Measurements from ENCODE around the gene ZGLP1. TPM values are rescaled to one million over a fixed set of nuclear protein-coding genes. Genes with fewer than 3 reads are reported as not detected.

The ZGLP1 gene
- total and polyA plus RNA-seq, 2 of the 13 experiments (the other 11 are each of a cell fraction or from before 2014, with no cell fraction given): 2.4 to 3.0 TPM

GRCh38 chr19:10292206-10292788 lies 17.3 kb downstream of the ZGLP1 start:
- DNase-seq (ENCODE audit: low spot score): peak; percentile 27
- H3K79me2 ChIP-seq (ENCODE audit: insufficient read depth, low read length): no peaks in the 10 kb centered on the region
- H2AFZ ChIP-seq (ENCODE audit: low read length): no peak overlapping the region
- peaks cover 64% of the 10 kb centered on the region for H3K4me1 ChIP-seq (ENCODE audit: insufficient read depth, low read length)
- no peak overlapping the region for H3K27ac ChIP-seq (ENCODE audit: extremely low read length, insufficient read depth, low read length)
- FAIRE-seq: no peak
- intact Hi-C loops (cut with micrococcal nuclease; ENCODE audit: unreplicated experiment): loop anchor here (2.0 kb wide), 1 partner anchor 41 kb away; the partner anchor contains the start of gene RAVER1
- no peaks in the 10 kb centered on the region for H4K20me1 ChIP-seq (ENCODE audit: insufficient read depth, low read length)
- H3K4me2 ChIP-seq (ENCODE audit: low read depth, low read length): peak overlapping the region; percentile 97
- CTCF ChIA-PET (ENCODE audit: low intra/inter-chr PET ratio, low total read pairs): no interaction called here
- no peaks in the 10 kb centered on the region for H3K36me3 ChIP-seq (replicated peaks in 1 of 2; ENCODE audit: control insufficient read depth in 1 of 2, insufficient read depth in 2 of 2, low read length in 2 of 2)
- peak overlapping the region; percentile 52 to 79 (median 62) for H3K4me3 ChIP-seq (replicated peaks in 1 of 3; ENCODE audit: insufficient read depth in 1 of 3, low read depth in 2 of 3, low read length in 3 of 3)
- peaks cover 0 to 20% of the 10 kb centered on the region in 2 experiments; a peak in 3 of 5 replicates for H3K27me3 ChIP-seq (ENCODE audit: control insufficient read depth in 1 of 2, insufficient read depth in 2 of 2, low read length in 2 of 2)
- peak overlapping the region; percentile 31; the same call in 1 of the 2 replicates for H3K9ac ChIP-seq (ENCODE audit: insufficient read depth, low read depth, low read length)
- POLR2A ChIA-PET: interaction anchor here (4.1 to 7.3 kb wide), 2 partner anchors 20 to 42 kb away, joined by 55 to 149 read pairs; partner anchors contain the start of genes ICAM1 and RAVER1
- no peaks in the 10 kb centered on the region for H3K9me3 ChIP-seq (ENCODE audit: low read length)
- peak; percentile 8 for ATAC-seq
- in situ Hi-C loops (cut with HindIII; ENCODE audit: extremely low pct_ligation_motif_present, low pct_unique_long_range_greater_than_20kb): no loop called here
- 53% methylated on average over 33 of the region's 45 CpGs for WGBS (ENCODE audit: low lambda C conversion rate)
- BruUV-seq (replicated peaks): no TSS peak
- TF ChIP-seq TEAD3 (CRISPR knock-in tag; optimal IDR thresholded peaks at IDR 0.05; ENCODE audit: borderline replicate concordance): peak; percentile 56
- TF ChIP-seq SRSF1 (optimal IDR thresholded peaks at IDR 0.05; ENCODE audit: low read depth, low read length): no peak
- 0 out of 2 replicates have a peak, but pooled peaks have one; percentile 6 for TF ChIP-seq ZNF672 (CRISPR knock-in tag; IDR thresholded peaks at IDR 0.05)
- TF ChIP-seq NR2C2 (CRISPR knock-in tag; IDR thresholded peaks at IDR 0.05; ENCODE audit: borderline replicate concordance): 0 out of 2 replicates have a peak, but pooled peaks have one; percentile 22
- TF ChIP-seq BCL6 (CRISPR knock-in tag; IDR thresholded peaks at IDR 0.05): 0 out of 2 replicates have a peak, but pooled peaks have one; percentile 6
- peak; percentile 24; the same call in 1 of the 2 replicates for TF ChIP-seq ARID5B (CRISPR knock-in tag; IDR thresholded peaks at IDR 0.05)
- peak; percentile 45; the same call in 1 of the 3 replicates for TF ChIP-seq MXI1 (IDR thresholded peaks at IDR 0.05; ENCODE audit: borderline replicate concordance, low read depth, low read length)
- TF ChIP-seq ARID4A (CRISPR knock-in tag; IDR thresholded peaks at IDR 0.05; ENCODE audit: borderline replicate concordance): peak; percentile 52; the same call in 1 of the 2 replicates
- TF ChIP-seq GATAD1 (CRISPR knock-in tag; IDR thresholded peaks at IDR 0.05): peak; percentile 30; the same call in 1 of the 2 replicates
- TF ChIP-seq ZFP91 (CRISPR knock-in tag; IDR thresholded peaks at IDR 0.05; ENCODE audit: borderline replicate concordance): peak; percentile 31; the same call in 1 of the 2 replicates
- 0 out of 2 replicates have a peak, but pooled peaks have one; percentile 33 for TF ChIP-seq ARNT2 (CRISPR knock-in tag; IDR thresholded peaks at IDR 0.05; ENCODE audit: low read depth)
- peak; percentile 39 for TF ChIP-seq HNRNPLL (IDR thresholded peaks at IDR 0.05; ENCODE audit: low read depth, low read length, poor library complexity, severe bottlenecking)
- 0 out of 2 replicates have a peak, but pooled peaks have one; percentile 8 for TF ChIP-seq TAF1 (CRISPR knock-in tag; IDR thresholded peaks at IDR 0.05)

Measured in HepG2 (cell line).